CD4-positive, alpha-beta memory T cell (primary cell): Measurements from ENCODE around the gene SLC38A1. TPM values are rescaled to one million over a fixed set of nuclear protein-coding genes. Genes with fewer than 3 reads are reported as not detected.
"Not testable (repeated sequence)": the region's sequence is repeated elsewhere in the genome, so short reads cannot be mapped to it uniquely, and the experiment has no call there.

ENCODE experiments used
- CTCF ChIA-PET: fragments of 350-600 bp; sonication (Branson Sonifier 250); formaldehyde crosslinking; loops from one replicate; lab custom pipeline; 2021; ENCODE audit warnings: inconsistent platforms; ENCODE audit not compliant: partially characterized antibody; lab: Charles Lee
- POLR2A ChIA-PET: fragments of 350-600 bp; sonication (Branson Sonifier 250); formaldehyde crosslinking; loops from one replicate; lab custom pipeline; 2021; ENCODE audit not compliant: partially characterized antibody; lab: Charles Lee
- DNase-seq, 5 donors: peaks; one replicate each; pipeline versions ENCODE4 v3.0.0 to v3.0.0-alpha.2; 2020 to 2022; ENCODE audit warnings: mixed read lengths in 1 of 5
- H3K27ac ChIP-seq: one replicate; pipeline ENCODE4 v1.7.0; 2013; ENCODE audit warnings: low read depth, low read length
- H3K27me3 ChIP-seq: 2 replicates; pipeline ENCODE4 v1.7.0; 2013; ENCODE audit warnings: mild to moderate bottlenecking, low read length, moderate library complexity; ENCODE audit not compliant: insufficient read depth
- H3K36me3 ChIP-seq: 2 replicates; pipeline ENCODE4 v1.7.0; 2013; ENCODE audit warnings: mild to moderate bottlenecking, low read length, moderate library complexity; ENCODE audit not compliant: insufficient read depth
- H3K4me1 ChIP-seq: 2 replicates; pipeline ENCODE4 v1.7.0; 2013; ENCODE audit warnings: mild to moderate bottlenecking, low read length, moderate library complexity; ENCODE audit not compliant: insufficient read depth
- H3K4me3 ChIP-seq, 2 donors: one replicate each; pipeline ENCODE4 v1.7.0; 2013; ENCODE audit warnings: low read length in 2 of 2, mild to moderate bottlenecking in 1 of 2
- H3K9me3 ChIP-seq, 2 donors: one replicate each; pipeline ENCODE4 v1.7.0; 2013; ENCODE audit warnings: low read length in 2 of 2, control low read depth in 1 of 2; ENCODE audit not compliant: control insufficient read depth in 1 of 2
- H3K27ac Mint-ChIP-seq, 7 donors: one replicate each; pipeline ENCODE4 v1.8.0; 2020 to 2021; ENCODE audit warnings: mixed read lengths in 7 of 7, mild to moderate bottlenecking in 6 of 7, inconsistent platforms in 3 of 7, moderate library complexity in 3 of 7
- H3K27me3 Mint-ChIP-seq, 2 donors: one replicate each; pipeline ENCODE4 v1.8.0; 2020 to 2021; ENCODE audit warnings: mixed read lengths in 2 of 2
- H3K36me3 Mint-ChIP-seq, 2 donors: one replicate each; pipeline ENCODE4 v1.8.0; 2020 to 2021; ENCODE audit warnings: mixed read lengths in 2 of 2, inconsistent platforms in 1 of 2, mild to moderate bottlenecking in 1 of 2
- H3K4me1 Mint-ChIP-seq, 4 donors: one replicate each; pipeline ENCODE4 v1.8.0; 2020 to 2021; ENCODE audit warnings: mixed read lengths in 4 of 4, mild to moderate bottlenecking in 1 of 4
- H3K4me3 Mint-ChIP-seq, 8 donors: one replicate each; pipeline ENCODE4 v1.8.0; 2020 to 2021; ENCODE audit warnings: mixed read lengths in 8 of 8, mild to moderate bottlenecking in 7 of 8, moderate library complexity in 6 of 8, inconsistent platforms in 3 of 8
- H3K9me3 Mint-ChIP-seq, 8 donors: one replicate each; pipeline ENCODE4 v1.8.0; 2020 to 2021; ENCODE audit warnings: mixed read lengths in 8 of 8, mild to moderate bottlenecking in 5 of 8, inconsistent platforms in 3 of 8, moderate library complexity in 1 of 8
- intact Hi-C: fragments of 100-400 bp; cut with micrococcal nuclease; formaldehyde crosslinking; loops from one replicate; pipeline ENCODE4 v1.15.1; 2023
- polyA plus RNA-seq, 2 donors: library from polyadenylated mRNA; unstranded; fragments of 300-500 nt; fragmentation: Illumina TruSeq; gene quantifications; one replicate each; pipeline ENCODE4 v1.2.3, GENCODE V29; 2021
- total RNA-seq, 2 experiments: library from RNA; stranded (reverse); gene quantifications; one replicate each; pipeline ENCODE4 v1.2.3, GENCODE V29; 2021

Gene SLC38A1
- total and polyA plus RNA-seq, 4 experiments from 2014 or later: 230 to 307 (median 268) TPM

- Histone ChIP-seq H3K9me3 (no peaks in the 10 kb centered on the region), H3K36me3 (peaks cover 57% of the 10 kb centered on the region), H3K27me3 (no peaks in the 10 kb centered on the region), H3K4me1 (peaks cover 42% of the 10 kb centered on the region), H3K27ac (no peak overlapping the region), H3K4me3 (no peak overlapping the region)
- Mint-ChIP-seq H3K9me3 (peaks cover 0 to 3% (median 0%) of the 10 kb centered on the region in 8 donors), H3K4me3 (no peak overlapping the region), H3K27me3 (no peaks in the 10 kb centered on the region), H3K4me1 (peaks cover 36 to 53% (median 45%) of the 10 kb centered on the region in 4 donors), H3K27ac (peak overlapping the region in 4 of 7 donors; percentile 31 to 75 (median 58)), H3K36me3 (peaks cover 72 to 95% of the 10 kb centered on the region in 2 donors)
- ChIA-PET POLR2A (interaction anchor here (1.3 to 13.0 kb wide), 3 partner anchors 13 to 64 kb away, joined by 3 to 134 read pairs (median 118); partner anchors contain the start of gene SLC38A1), CTCF (interaction anchor here (2.6 to 4.3 kb wide), 2 partner anchors 63 to 96 kb away, joined by 18 to 21 read pairs; partner anchors contain the start of gene SLC38A1)
- DNase-seq: no peak
- intact Hi-C loops: no loop called here
These were observed 62.4 kb downstream of the SLC38A1 start for GRCh38 chr12:46206471-46206870.

GRCh38 chr12:46205294-46205693, 63.5 kb downstream of the SLC38A1 start:
- Mint-ChIP-seq H3K4me1 (peaks cover 24 to 41% (median 34%) of the 10 kb centered on the region in 4 donors), H3K36me3 (peaks cover 67 to 94% of the 10 kb centered on the region in 2 donors), H3K9me3 (no peaks in the 10 kb centered on the region), H3K4me3 (no peak overlapping the region), H3K27me3 (no peaks in the 10 kb centered on the region), H3K27ac (peak overlapping the region in 3 of 7 donors; percentile 37 to 60 (median 47))
- Histone ChIP-seq H3K27ac (no peak overlapping the region), H3K27me3 (no peaks in the 10 kb centered on the region), H3K36me3 (peaks cover 61% of the 10 kb centered on the region), H3K9me3 (no peaks in the 10 kb centered on the region), H3K4me3 (no peak overlapping the region), H3K4me1 (peaks cover 31% of the 10 kb centered on the region)
- ChIA-PET CTCF (interaction anchor here (0.9 to 4.3 kb wide), 10 partner anchors 10 to 266 kb away, joined by 3 to 21 read pairs (median 4); partner anchors contain the start of gene SLC38A1), POLR2A (interaction anchor here (1.6 to 13.0 kb wide), 4 partner anchors 13 to 65 kb away, joined by 6 to 134 read pairs (median 63); partner anchors contain the start of gene SLC38A1)
- intact Hi-C loops: loop anchor here (1.0 kb wide), 1 partner anchor 98 kb away; no protein-coding TSS in a partner anchor
- DNase-seq: no peak

GRCh38 chr12:46201284-46201789, 67.5 kb downstream of the SLC38A1 start:
- no peak for DNase-seq
- peaks cover 6 to 10% (median 8%) of the 10 kb centered on the region in 4 donors for H3K4me1 Mint-ChIP-seq
- H3K4me3 Mint-ChIP-seq: no peak overlapping the region
- H3K4me1 ChIP-seq: no peaks in the 10 kb centered on the region
- H3K27ac ChIP-seq: no peak overlapping the region
- peak overlapping the region in 2 of 7 donors; percentile 9 to 31 for H3K27ac Mint-ChIP-seq
- intact Hi-C loops: no loop called here
- H3K4me3 ChIP-seq: no peak overlapping the region
- peaks cover 75% of the 10 kb centered on the region for H3K36me3 ChIP-seq
- no peaks in the 10 kb centered on the region for H3K27me3 Mint-ChIP-seq
- H3K9me3 ChIP-seq: no peaks in the 10 kb centered on the region
- no peaks in the 10 kb centered on the region for H3K27me3 ChIP-seq
- ChIA-PET POLR2A (interaction anchor here (0.6 to 13.0 kb wide), 5 partner anchors 18 to 257 kb away, joined by 3 to 134 read pairs (median 5); partner anchors contain the start of gene SLC38A1), CTCF (no interaction called here)
- H3K36me3 Mint-ChIP-seq: peaks cover 84 to 89% of the 10 kb centered on the region in 2 donors
- H3K9me3 Mint-ChIP-seq: no peaks in the 10 kb centered on the region

- no peak for DNase-seq
- H3K4me3 ChIP-seq: no peak overlapping the region
- no peaks in the 10 kb centered on the region for H3K27me3 ChIP-seq
- no peak overlapping the region for H3K4me3 Mint-ChIP-seq
- ChIA-PET CTCF (interaction anchor here (1.1 kb wide), 1 partner anchor 17 kb away, joined by 5 read pairs; no protein-coding TSS in a partner anchor), POLR2A (interaction anchor here (0.6 to 13.0 kb wide), 4 partner anchors 19 to 258 kb away, joined by 3 to 134 read pairs (median 23); partner anchors contain the start of gene SLC38A1)
- H3K36me3 Mint-ChIP-seq: peaks cover 83 to 89% of the 10 kb centered on the region in 2 donors
- H3K4me1 ChIP-seq: no peaks in the 10 kb centered on the region
- intact Hi-C loops: no loop called here
- peaks cover 77% of the 10 kb centered on the region for H3K36me3 ChIP-seq
- peaks cover 3 to 6% (median 4%) of the 10 kb centered on the region in 4 donors for H3K4me1 Mint-ChIP-seq
- no peak overlapping the region for H3K27ac ChIP-seq
- no peaks in the 10 kb centered on the region for H3K27me3 Mint-ChIP-seq
- H3K9me3 ChIP-seq: no peaks in the 10 kb centered on the region
- no peak overlapping the region for H3K27ac Mint-ChIP-seq
- H3K9me3 Mint-ChIP-seq: no peaks in the 10 kb centered on the region
These were observed 68.3 kb downstream of the SLC38A1 start for GRCh38 chr12:46200551-46200950.

GRCh38 chr12:46198913-46199312, 69.9 kb downstream of the SLC38A1 start:
- Mint-ChIP-seq H3K4me3 (peak overlapping the region in 1 of 8 donors; percentile 22), H3K27me3 (no peaks in the 10 kb centered on the region), H3K9me3 (peaks cover 0 to 4% (median 0%) of the 10 kb centered on the region in 8 donors), H3K27ac (peak overlapping the region in 5 of 7 donors; percentile 25 to 73 (median 62)), H3K4me1 (peaks cover 5 to 14% (median 7%) of the 10 kb centered on the region in 4 donors), H3K36me3 (peaks cover 82 to 86% of the 10 kb centered on the region in 2 donors)
- no peaks in the 10 kb centered on the region for H3K27me3 ChIP-seq
- ChIA-PET POLR2A (interaction anchor here (0.9 to 13.0 kb wide), 5 partner anchors 10 to 70 kb away, joined by 3 to 134 read pairs (median 6); partner anchors contain the start of gene SLC38A1), CTCF (interaction anchor here (0.8 to 1.2 kb wide), 4 partner anchors 9 to 104 kb away, joined by 3 to 4 read pairs (median 4); no protein-coding TSS in a partner anchor)
- no peaks in the 10 kb centered on the region for H3K4me1 ChIP-seq
- intact Hi-C loops: no loop called here
- no peaks in the 10 kb centered on the region for H3K9me3 ChIP-seq
- no peak overlapping the region for H3K4me3 ChIP-seq
- DNase-seq: no peak
- H3K27ac ChIP-seq: no peak overlapping the region
- peaks cover 71% of the 10 kb centered on the region for H3K36me3 ChIP-seq

- intact Hi-C loops: no loop called here
- Histone ChIP-seq H3K27ac (no peak overlapping the region), H3K4me1 (no peaks in the 10 kb centered on the region), H3K9me3 (no peaks in the 10 kb centered on the region), H3K36me3 (peaks cover 61% of the 10 kb centered on the region), H3K27me3 (no peaks in the 10 kb centered on the region), H3K4me3 (no peak overlapping the region)
- peaks cover 10 to 19% (median 14%) of the 10 kb centered on the region in 4 donors for H3K4me1 Mint-ChIP-seq
- H3K27ac Mint-ChIP-seq: peak overlapping the region in 4 of 7 donors; percentile 24 to 77 (median 42)
- ChIA-PET POLR2A (interaction anchor here (2.5 to 13.0 kb wide), 4 partner anchors 19 to 71 kb away, joined by 6 to 134 read pairs (median 32); partner anchors contain the start of gene SLC38A1), CTCF (interaction anchor here (0.7 kb wide), 1 partner anchor 10 kb away, joined by 3 read pairs; no protein-coding TSS in a partner anchor)
- no peak overlapping the region for H3K4me3 Mint-ChIP-seq
- peaks cover 80 to 86% of the 10 kb centered on the region in 2 donors for H3K36me3 Mint-ChIP-seq
- H3K27me3 Mint-ChIP-seq: no peaks in the 10 kb centered on the region
- DNase-seq: no peak
- H3K9me3 Mint-ChIP-seq: peaks cover 0 to 7% (median 0%) of the 10 kb centered on the region in 8 donors
These were observed 71.0 kb downstream of the SLC38A1 start for GRCh38 chr12:46197883-46198282.

- intact Hi-C loops, DNase-seq, H3K4me1 ChIP-seq, H3K4me3 ChIP-seq, H3K36me3 ChIP-seq, H3K27me3 Mint-ChIP-seq, H3K9me3 ChIP-seq, H3K9me3 Mint-ChIP-seq, H3K4me3 Mint-ChIP-seq, CTCF ChIA-PET, H3K27ac ChIP-seq, H3K27me3 ChIP-seq: not testable (repeated sequence)
- Mint-ChIP-seq H3K4me1 (peaks cover 21 to 59% (median 32%) of the 10 kb centered on the region in 4 donors), H3K36me3 (peaks cover 89 to 91% of the 10 kb centered on the region in 2 donors), H3K27ac (peak overlapping the region in 5 of 7 donors; percentile 49 to 73 (median 59))
- POLR2A ChIA-PET: interaction anchor here (1.4 kb wide), 1 partner anchor 79 kb away, joined by 5 read pairs; the partner anchor contains the start of gene SLC38A1
These were observed 78.3 kb downstream of the SLC38A1 start for GRCh38 chr12:46190533-46190932.
